HEK293T (cell line): ENCODE results near the gene ZCWPW2.

Source experiments
- CTCF ChIA-PET: fragments of 350-600 bp; formaldehyde crosslinking; extraction: SDS; loops from one replicate; lab custom pipeline; 2021; ENCODE audit warnings: antibody characterized with exemption, inconsistent platforms; lab: Yijun Ruan, JAX
- POLR2A ChIA-PET: fragments of 350-600 bp; formaldehyde crosslinking; extraction: SDS; loops from one replicate; lab custom pipeline; 2020; ENCODE audit warnings: antibody characterized with exemption, inconsistent platforms; lab: Yijun Ruan, JAX
- DNase-seq: peaks from one replicate; pipeline ENCODE4 v3.0.0; 2012; ENCODE audit warnings: mixed read lengths; ENCODE audit errors: extremely low spot score
- ARNT ChIP-seq: fragments of 450-650 bp; IDR thresholded peaks from 2 replicates; pipeline ENCODE4 v1.6.1; 2017; ENCODE audit warnings: mild to moderate bottlenecking
- BHLHE40 ChIP-seq: fragments of 450-650 bp; IDR thresholded peaks from 2 replicates; pipeline ENCODE4 v1.6.1; 2016; ENCODE audit warnings: mild to moderate bottlenecking, moderate library complexity, borderline replicate concordance
- CTBP1 ChIP-seq: fragments of 450-650 bp; IDR thresholded peaks from 2 replicates; pipeline ENCODE4 v1.6.1; 2016; ENCODE audit warnings: borderline replicate concordance
- ELF4 ChIP-seq: fragments of 450-650 bp; IDR thresholded peaks from 2 replicates; pipeline ENCODE4 v1.6.1; 2017; ENCODE audit warnings: antibody characterized with exemption
- FOXA1 ChIP-seq: fragments of 450-650 bp; IDR thresholded peaks from 2 replicates; pipeline ENCODE4 v1.6.1; 2016; ENCODE audit warnings: mild to moderate bottlenecking
- FOXK2 ChIP-seq: fragments of 450-650 bp; IDR thresholded peaks from 2 replicates; pipeline ENCODE4 v1.6.1; 2016; ENCODE audit warnings: mild to moderate bottlenecking
- FOXM1 ChIP-seq: fragments of 450-650 bp; IDR thresholded peaks from 2 replicates; pipeline ENCODE4 v1.6.1; 2017; ENCODE audit warnings: mild to moderate bottlenecking, borderline replicate concordance
- HDGF ChIP-seq: fragments of 450-650 bp; IDR thresholded peaks from 2 replicates; pipeline ENCODE4 v1.6.1; 2017; ENCODE audit warnings: antibody characterized with exemption, borderline replicate concordance
- L3MBTL2 ChIP-seq: fragments of 450-650 bp; conservative IDR thresholded peaks from 2 replicates; pipeline ENCODE4 v1.6.1; 2016; ENCODE audit warnings: mild to moderate bottlenecking
- LEF1 ChIP-seq: fragments of 450-650 bp; IDR thresholded peaks from 2 replicates; pipeline ENCODE4 v1.6.1; 2017; ENCODE audit warnings: mild to moderate bottlenecking, borderline replicate concordance
- NFRKB ChIP-seq: fragments of 450-650 bp; IDR thresholded peaks from 2 replicates; pipeline ENCODE4 v1.6.1; 2016; ENCODE audit warnings: mild to moderate bottlenecking, moderate library complexity
- PKNOX1 ChIP-seq: fragments of 450-650 bp; IDR thresholded peaks from 2 replicates; pipeline ENCODE4 v1.6.1; 2016
- SP1 ChIP-seq: fragments of 450-650 bp; IDR thresholded peaks from 2 replicates; pipeline ENCODE4 v1.6.1; 2017
- SUZ12 ChIP-seq: fragments of 450-650 bp; IDR thresholded peaks from 2 replicates; pipeline ENCODE4 v1.6.1; 2016; ENCODE audit warnings: mild to moderate bottlenecking
- TARDBP ChIP-seq: fragments of 450-650 bp; IDR thresholded peaks from 2 replicates; pipeline ENCODE4 v1.6.1; 2016
- ZNF384 ChIP-seq: fragments of 450-650 bp; IDR thresholded peaks from 2 replicates; pipeline ENCODE4 v1.6.1; 2016

ZCWPW2 gene

DNA sequence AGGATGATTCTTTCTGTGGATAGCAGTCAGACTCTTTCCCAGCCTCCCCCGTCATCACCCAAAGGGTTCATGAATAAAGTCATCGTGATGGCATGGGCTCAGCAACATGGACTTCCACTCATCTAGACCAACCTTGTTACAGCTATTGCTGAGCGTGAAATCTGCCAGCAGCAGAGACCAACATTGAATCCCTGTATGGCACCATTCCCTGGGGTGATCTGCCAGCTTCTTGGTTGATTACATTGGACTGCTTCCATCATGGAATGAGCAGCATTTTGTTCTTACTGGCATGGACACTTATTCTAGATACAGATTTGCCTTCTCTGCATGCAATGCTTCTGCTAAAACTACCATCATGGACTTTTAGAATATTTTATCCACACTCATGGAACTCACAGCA lies 195.7 kb downstream of the ZCWPW2 start:
- no peak for TF ChIP-seq SP1
- no peak for TF ChIP-seq SUZ12
- no peak for TF ChIP-seq PKNOX1
- no peak for TF ChIP-seq TARDBP
- TF ChIP-seq HDGF = no peak
- no peak for TF ChIP-seq NFRKB
- TF ChIP-seq LEF1 = no peak
- TF ChIP-seq BHLHE40 = no peak
- TF ChIP-seq FOXA1 = no peak
- TF ChIP-seq L3MBTL2 = no peak
- no peak for TF ChIP-seq ARNT
- TF ChIP-seq FOXM1 = no peak
- TF ChIP-seq ZNF384 = no peak
- TF ChIP-seq ELF4 = no peak
- TF ChIP-seq FOXK2 = no peak
- no peak for TF ChIP-seq CTBP1
- no peak for DNase-seq
- CTCF ChIA-PET = no interaction called here
- POLR2A ChIA-PET = no interaction called here

GRCh38 chr3:28544831-28545230 lies 196.3 kb downstream of the ZCWPW2 start:
- POLR2A ChIA-PET = no interaction called here
- DNase-seq = no peak
- CTCF ChIA-PET = no interaction called here
- TF ChIP-seq SUZ12 = no peak
- no peak for TF ChIP-seq ZNF384
- no peak for TF ChIP-seq BHLHE40
- TF ChIP-seq PKNOX1 = no peak
- no peak for TF ChIP-seq ELF4
- TF ChIP-seq L3MBTL2 = no peak
- no peak for TF ChIP-seq FOXK2
- TF ChIP-seq TARDBP = no peak
- no peak for TF ChIP-seq HDGF
- TF ChIP-seq ARNT = no peak
- TF ChIP-seq FOXM1 = no peak
- TF ChIP-seq CTBP1 = no peak
- TF ChIP-seq SP1 = no peak
- no peak for TF ChIP-seq NFRKB
- TF ChIP-seq LEF1 = no peak
- no peak for TF ChIP-seq FOXA1

DNA sequence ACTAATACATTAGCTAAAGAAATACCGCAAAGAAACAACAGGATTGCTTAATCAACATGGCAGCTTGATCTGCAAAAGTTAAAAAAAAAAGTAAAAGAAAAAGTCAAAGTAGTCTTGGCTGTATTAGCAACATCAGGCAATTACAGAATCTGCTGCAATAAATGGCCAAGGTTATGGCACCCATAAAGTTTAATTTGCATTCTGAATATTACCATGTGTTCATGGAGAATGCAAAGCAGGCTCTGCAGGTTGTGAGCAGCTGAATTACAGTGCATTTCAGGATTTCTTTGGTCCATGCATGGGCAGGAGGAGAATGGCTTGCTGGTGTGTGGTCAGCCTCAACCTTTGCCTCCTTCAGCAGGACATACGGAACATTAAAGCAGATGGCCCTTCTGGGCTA lies 199.2 kb downstream of the ZCWPW2 start:
- DNase-seq = no peak
- ChIA-PET POLR2A (no interaction called here), CTCF (interaction anchor here (0.5 kb wide), 1 partner anchor 119 kb away, joined by 3 read pairs; no protein-coding TSS in a partner anchor)
- TF ChIP-seq NFRKB = no peak
- TF ChIP-seq ELF4 = no peak
- TF ChIP-seq BHLHE40 = no peak
- no peak for TF ChIP-seq TARDBP
- no peak for TF ChIP-seq HDGF
- TF ChIP-seq FOXA1 = no peak
- no peak for TF ChIP-seq CTBP1
- no peak for TF ChIP-seq SUZ12
- no peak for TF ChIP-seq PKNOX1
- no peak for TF ChIP-seq ZNF384
- no peak for TF ChIP-seq FOXM1
- TF ChIP-seq ARNT = no peak
- TF ChIP-seq SP1 = no peak
- no peak for TF ChIP-seq LEF1
- no peak for TF ChIP-seq FOXK2
- no peak for TF ChIP-seq L3MBTL2

DNA sequence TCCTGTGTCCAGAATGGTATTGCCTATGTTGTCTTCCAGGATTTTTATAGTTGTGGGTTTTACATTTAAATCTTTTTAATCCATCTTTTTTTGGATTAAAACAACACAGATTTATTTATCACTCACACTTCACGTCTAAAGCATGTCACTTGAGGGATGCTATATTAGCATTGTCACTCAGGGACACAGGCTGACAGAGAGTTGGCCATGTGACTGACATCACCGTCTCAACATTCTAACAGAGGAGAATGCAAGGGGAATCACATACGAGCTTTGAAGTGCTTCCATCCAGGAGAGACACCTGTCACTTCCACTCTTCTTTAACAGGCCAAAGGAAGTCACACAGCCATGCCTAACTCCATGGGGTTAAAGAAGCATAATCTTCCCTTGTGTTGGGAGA lies 204.7 kb downstream of the ZCWPW2 start:
- ChIA-PET POLR2A (no interaction called here), CTCF (no interaction called here)
- TF ChIP-seq TARDBP = no peak
- no peak for TF ChIP-seq ELF4
- TF ChIP-seq BHLHE40 = no peak
- TF ChIP-seq FOXK2 = no peak
- TF ChIP-seq FOXA1 = no peak
- no peak for TF ChIP-seq L3MBTL2
- no peak for TF ChIP-seq LEF1
- DNase-seq = no peak

DNA sequence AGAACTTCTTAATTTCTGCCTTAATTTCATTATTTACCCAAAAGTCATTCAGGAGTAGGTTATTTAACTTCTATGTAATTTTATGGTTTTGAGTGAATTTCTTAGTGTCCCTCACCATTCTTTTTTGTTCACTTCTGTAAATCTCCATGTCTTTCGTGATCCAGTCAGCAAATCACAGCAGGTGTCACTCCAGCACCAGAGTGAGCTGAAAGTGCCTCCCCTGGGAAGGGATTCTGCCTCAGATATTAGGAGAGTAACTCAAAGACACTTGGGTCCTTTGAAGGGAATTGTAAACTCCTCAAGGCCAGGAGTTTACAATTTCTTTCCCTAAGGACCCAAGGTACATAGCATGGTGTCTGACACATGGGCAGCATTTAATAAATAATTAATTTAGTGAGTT lies 207.7 kb downstream of the ZCWPW2 start:
- ChIA-PET CTCF (no interaction called here), POLR2A (no interaction called here)
- no peak for TF ChIP-seq ARNT
- DNase-seq = no peak

- TF ChIP-seq FOXM1 = no peak
- TF ChIP-seq TARDBP = no peak
- TF ChIP-seq SUZ12 = no peak
- DNase-seq = no peak
- ChIA-PET POLR2A (no interaction called here), CTCF (no interaction called here)
These were observed 215.7 kb downstream of the ZCWPW2 start for GRCh38 chr3:28564211-28564610.

DNA sequence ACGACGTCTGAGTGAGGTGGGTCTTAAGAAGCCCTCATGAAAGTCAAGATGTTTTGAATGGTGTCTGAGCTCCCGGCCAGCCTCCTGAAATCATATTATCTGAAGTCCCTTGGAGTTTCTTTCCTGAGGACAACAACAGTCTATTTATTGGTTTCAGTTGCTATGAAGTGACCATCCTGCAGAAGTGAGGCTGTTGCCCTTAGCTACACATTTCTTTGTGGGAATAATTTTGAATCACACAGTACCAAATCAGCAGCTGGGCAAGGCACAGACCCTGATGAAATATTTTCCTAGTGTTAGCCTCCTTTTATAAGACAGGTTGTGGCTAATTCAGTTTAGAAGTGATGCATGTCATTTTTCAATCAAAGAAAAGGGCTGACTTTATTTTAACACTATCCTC lies 220.8 kb downstream of the ZCWPW2 start:
- TF ChIP-seq SP1 (no peak), ELF4 (no peak), NFRKB (no peak), TARDBP (no peak), CTBP1 (no peak), FOXK2 (no peak), FOXM1 (no peak), LEF1 (no peak)
- DNase-seq = no peak
- ChIA-PET POLR2A (interaction anchor here (0.8 kb wide), 1 partner anchor 220 kb away, joined by 3 read pairs; no protein-coding TSS in a partner anchor), CTCF (no interaction called here)
